Mesenchymal stem cell (in vitro differentiated cells and primary cell): Measurements from ENCODE around the gene SLC24A3.

Experiments used
- DNase-seq: peaks from one replicate; pipeline ENCODE4 v3.0.0-alpha.2; 2013
- H2AFZ ChIP-seq: one replicate; pipeline ENCODE4 v1.6.1; 2013; ENCODE audit warnings: low read depth, mild to moderate bottlenecking, control low read depth, inconsistent platforms, low read length, moderate library complexity
- H2AK5ac ChIP-seq: 2 replicates; pipeline ENCODE4 v1.6.1; 2013; ENCODE audit warnings: low read length, moderate library complexity, mild to moderate bottlenecking, inconsistent platforms; ENCODE audit not compliant: severe bottlenecking
- H2BK120ac ChIP-seq: one replicate; pipeline ENCODE4 v1.6.1; 2013; ENCODE audit warnings: low read depth, mild to moderate bottlenecking, inconsistent platforms, low read length, moderate library complexity
- H2BK12ac ChIP-seq, 2 experiments: one replicate each; pipeline ENCODE4 v1.6.1; 2013; ENCODE audit warnings: inconsistent platforms in 2 of 2, low read length in 2 of 2, mild to moderate bottlenecking in 2 of 2, moderate library complexity in 2 of 2, control low read depth in 1 of 2
- H2BK15ac ChIP-seq: one replicate; pipeline ENCODE4 v1.6.1; 2013; ENCODE audit warnings: mild to moderate bottlenecking, low read depth, inconsistent platforms; ENCODE audit not compliant: poor library complexity, severe bottlenecking
- H2BK5ac ChIP-seq: 2 replicates; pipeline ENCODE4 v1.6.1; 2013; ENCODE audit warnings: low read depth, mild to moderate bottlenecking, low read length, control low read depth, inconsistent platforms; ENCODE audit not compliant: poor library complexity, severe bottlenecking
- H3K14ac ChIP-seq, 2 experiments: one replicate each; pipeline ENCODE4 v1.6.1; 2013; ENCODE audit warnings: inconsistent platforms in 2 of 2, low read length in 2 of 2, control low read depth in 1 of 2, mild to moderate bottlenecking in 1 of 2, moderate library complexity in 1 of 2
- H3K18ac ChIP-seq, 2 experiments: one replicate each; pipeline ENCODE4 v1.6.1; 2013; ENCODE audit warnings: inconsistent platforms in 2 of 2, low read length in 2 of 2, control low read depth in 1 of 2, low read depth in 1 of 2, mild to moderate bottlenecking in 1 of 2
- H3K23ac ChIP-seq, 2 experiments: one replicate each; pipeline ENCODE4 v1.6.1; 2013; ENCODE audit warnings: inconsistent platforms in 2 of 2, low read length in 2 of 2, mild to moderate bottlenecking in 2 of 2, moderate library complexity in 2 of 2, control low read depth in 1 of 2
- H3K27ac ChIP-seq: 2 replicates; pipeline ENCODE4 v1.5.1; 2013; ENCODE audit warnings: mild to moderate bottlenecking, moderate library complexity, low read length, control low read depth, inconsistent platforms; ENCODE audit not compliant: poor library complexity, severe bottlenecking
- H3K27me3 ChIP-seq, 2 experiments: 2 replicates each; pipeline versions ENCODE4 v1.6.1 to v1.7.0; 2013; ENCODE audit warnings: low read length in 2 of 2, mild to moderate bottlenecking in 2 of 2, moderate library complexity in 2 of 2, control low read depth in 1 of 2, inconsistent platforms in 1 of 2; ENCODE audit not compliant: control insufficient read depth in 1 of 2, insufficient read depth in 1 of 2
- H3K36me3 ChIP-seq, 2 experiments: 2 replicates each; pipeline versions ENCODE4 v1.6.1 to v1.7.0; 2013; ENCODE audit warnings: low read length in 2 of 2, control low read depth in 1 of 2, inconsistent platforms in 1 of 2, low read depth in 1 of 2, mild to moderate bottlenecking in 1 of 2; ENCODE audit not compliant: insufficient read depth in 2 of 2, control insufficient read depth in 1 of 2
- H3K4ac ChIP-seq, 2 experiments: one replicate each; pipeline ENCODE4 v1.6.1; 2013; ENCODE audit warnings: inconsistent platforms in 2 of 2, low read length in 2 of 2, mild to moderate bottlenecking in 2 of 2, moderate library complexity in 2 of 2, control low read depth in 1 of 2, low read depth in 1 of 2
- H3K4me1 ChIP-seq: 2 replicates; pipeline ENCODE4 v1.6.1; 2013; ENCODE audit warnings: low read depth, low read length, control low read depth; ENCODE audit not compliant: control insufficient read depth, insufficient read depth
- H3K4me2 ChIP-seq: 2 replicates; pipeline ENCODE4 v1.6.1; 2013; ENCODE audit warnings: low read length, mild to moderate bottlenecking, inconsistent platforms; ENCODE audit not compliant: poor library complexity, severe bottlenecking
- H3K4me3 ChIP-seq, 2 experiments: 2 replicates each; pipeline versions ENCODE4 v1.5.1 to v1.7.0; 2013; ENCODE audit warnings: low read length in 2 of 2, mild to moderate bottlenecking in 2 of 2, control low read depth in 1 of 2, low read depth in 1 of 2; ENCODE audit not compliant: insufficient read depth in 1 of 2
- H3K79me1 ChIP-seq: replicated peaks from 2 replicates; pipeline ENCODE4 v1.6.1; 2013; ENCODE audit warnings: mild to moderate bottlenecking, control low read depth, low read length, inconsistent platforms; ENCODE audit not compliant: poor library complexity, severe bottlenecking
- H3K9ac ChIP-seq: 2 replicates; pipeline ENCODE4 v1.7.0; 2013; ENCODE audit warnings: mild to moderate bottlenecking, low read length, moderate library complexity
- H3K9me3 ChIP-seq: 2 replicates; pipeline ENCODE4 v1.7.0; 2013; ENCODE audit warnings: mild to moderate bottlenecking, low read length; ENCODE audit not compliant: control insufficient read depth
- H4K8ac ChIP-seq: one replicate; pipeline ENCODE4 v1.6.1; 2013; ENCODE audit warnings: inconsistent platforms, mild to moderate bottlenecking, low read length, moderate library complexity
- H4K91ac ChIP-seq: one replicate; pipeline ENCODE4 v1.6.1; 2013; ENCODE audit warnings: mild to moderate bottlenecking, low read length, inconsistent platforms
- WGBS: methylation state at CpG from one replicate; pipeline ENCODE4 v1.1.7; 2013; ENCODE audit warnings: mixed read lengths; 5-methylcytosine and 5-hydroxymethylcytosine counted together

Gene SLC24A3

DNA sequence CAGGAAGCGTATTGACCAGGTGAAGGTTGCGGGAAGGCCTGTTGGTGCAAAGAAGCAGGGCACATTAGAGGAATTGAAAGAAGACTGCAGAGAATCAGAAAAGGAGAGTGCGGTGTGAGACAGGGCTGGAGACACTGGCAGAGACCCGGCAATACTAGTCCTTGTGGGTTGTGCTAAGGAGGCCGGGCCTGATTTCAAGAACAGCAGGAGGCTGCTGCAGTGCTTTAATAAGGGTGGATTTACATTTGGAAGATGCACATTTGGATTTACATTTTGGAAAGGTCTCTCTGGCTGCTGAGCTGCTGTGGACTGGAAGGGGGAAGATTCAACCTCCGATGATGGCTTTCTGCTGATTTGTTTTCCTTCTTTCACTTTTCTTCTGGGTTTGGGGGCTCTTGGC, 167.8 kb downstream of the SLC24A3 start:
- H2BK15ac ChIP-seq: no peak overlapping the region
- H4K8ac ChIP-seq: no peak overlapping the region
- H3K18ac ChIP-seq: no peak overlapping the region

DNA sequence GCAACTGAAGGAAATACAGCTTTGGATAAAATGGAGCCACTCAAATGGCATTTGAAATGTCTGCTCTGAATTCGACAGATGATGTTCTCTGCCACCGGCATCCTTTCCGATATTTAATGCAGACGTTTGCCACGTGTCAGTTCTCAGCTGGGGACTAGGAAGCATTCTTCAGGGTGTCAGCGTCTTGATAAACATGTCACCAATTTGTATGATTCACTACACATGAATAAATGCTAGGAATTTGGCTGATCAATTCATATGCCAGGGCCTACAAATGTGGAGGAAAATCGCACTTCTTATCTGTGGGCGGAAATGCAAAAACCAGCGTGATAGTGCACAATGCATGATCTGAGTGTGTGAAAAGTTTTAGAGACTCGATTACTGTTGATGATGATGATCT, 169.5 kb downstream of the SLC24A3 start:
- Histone ChIP-seq H3K9me3 (no peaks in the 10 kb centered on the region), H3K14ac (no peak overlapping the region), H3K79me1 (no peaks in the 10 kb centered on the region), H2BK12ac (no peak overlapping the region), H4K8ac (no peak overlapping the region), H3K27me3 (peaks cover 0 to 10% of the 10 kb centered on the region in 2 experiments), H3K18ac (no peak overlapping the region), H3K23ac (no peak overlapping the region), H3K4me1 (no peaks in the 10 kb centered on the region), H2BK15ac (no peak overlapping the region), H2BK5ac (no peak overlapping the region), H2BK120ac (no peak overlapping the region), H3K9ac (no peak overlapping the region), H3K4ac (no peak overlapping the region), H3K4me3 (no peak overlapping the region), H3K36me3 (no peaks in the 10 kb centered on the region), H3K27ac (no peak overlapping the region), H2AFZ (no peak overlapping the region), H3K4me2 (no peak overlapping the region), H4K91ac (no peak overlapping the region), H2AK5ac (no peak overlapping the region)
- DNase-seq: no peak
- 79% methylated on average over 10 of the region's 10 CpGs for WGBS

More for the DNA sequence above, 167.8 kb downstream of the SLC24A3 start:
- Histone ChIP-seq H3K14ac (no peak overlapping the region), H2BK12ac (no peak overlapping the region), H3K27me3 (peaks cover 0 to 13% of the 10 kb centered on the region in 2 experiments), H2AK5ac (no peak overlapping the region), H4K91ac (no peak overlapping the region), H3K27ac (no peak overlapping the region), H2AFZ (no peak overlapping the region), H3K79me1 (no peaks in the 10 kb centered on the region), H3K36me3 (no peaks in the 10 kb centered on the region), H3K4me3 (no peak overlapping the region), H2BK5ac (no peak overlapping the region), H3K4ac (no peak overlapping the region), H3K4me1 (no peaks in the 10 kb centered on the region), H3K9me3 (no peaks in the 10 kb centered on the region), H3K4me2 (no peak overlapping the region), H2BK120ac (no peak overlapping the region), H3K23ac (no peak overlapping the region), H3K9ac (no peak overlapping the region)
- no peak for DNase-seq
- 83% methylated on average over 6 of the region's 6 CpGs for WGBS

GRCh38 chr20:19382386-19383340, 170.2 kb downstream of the SLC24A3 start:
- H3K23ac ChIP-seq: no peak overlapping the region
- WGBS: 54% methylated on average over 7 of the region's 9 CpGs
- no peaks in the 10 kb centered on the region for H3K79me1 ChIP-seq
- no peak overlapping the region for H2BK12ac ChIP-seq
- H4K91ac ChIP-seq: no peak overlapping the region
- no peak overlapping the region for H3K27ac ChIP-seq
- H2BK5ac ChIP-seq: no peak overlapping the region
- no peak overlapping the region for H3K18ac ChIP-seq
- no peak overlapping the region for H2AK5ac ChIP-seq
- no peak overlapping the region for H2BK120ac ChIP-seq
- no peak overlapping the region for H3K4me3 ChIP-seq
- H3K4ac ChIP-seq: no peak overlapping the region
- peaks cover 0 to 3% of the 10 kb centered on the region in 2 experiments for H3K27me3 ChIP-seq
- no peak overlapping the region for H2BK15ac ChIP-seq
- no peak overlapping the region for H3K4me2 ChIP-seq
- no peaks in the 10 kb centered on the region for H3K9me3 ChIP-seq
- no peak overlapping the region for H2AFZ ChIP-seq
- H4K8ac ChIP-seq: no peak overlapping the region
- H3K9ac ChIP-seq: no peak overlapping the region
- no peaks in the 10 kb centered on the region for H3K36me3 ChIP-seq
- H3K4me1 ChIP-seq: no peaks in the 10 kb centered on the region
- H3K14ac ChIP-seq: no peak overlapping the region
- DNase-seq: no peak

DNA sequence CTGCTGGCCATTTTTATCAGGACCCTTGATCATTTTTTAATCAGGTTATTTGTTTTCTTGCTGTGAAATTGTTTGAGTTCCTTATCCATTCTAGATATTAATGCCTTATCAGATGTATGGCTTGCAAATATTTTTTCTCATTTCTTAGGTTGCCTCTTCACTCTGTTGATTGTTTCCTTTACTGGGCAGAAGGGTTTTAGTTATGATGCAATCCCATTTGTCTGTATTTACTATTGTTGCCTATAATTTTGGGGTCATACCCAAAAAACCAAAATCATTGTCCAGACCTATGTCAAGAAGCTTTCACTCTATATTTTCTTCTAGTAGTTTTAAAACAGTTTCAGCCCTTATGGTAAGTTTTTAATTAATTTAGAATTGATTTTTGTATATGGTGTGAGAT, 172.5 kb downstream of the SLC24A3 start:
- Histone ChIP-seq H3K4me2 (no peak overlapping the region), H2BK120ac (no peak overlapping the region), H3K27ac (no peak overlapping the region), H2BK15ac (no peak overlapping the region), H3K4ac (no peak overlapping the region), H3K18ac (no peak overlapping the region), H2AK5ac (no peak overlapping the region), H4K91ac (no peak overlapping the region), H4K8ac (no peak overlapping the region), H3K4me3 (no peak overlapping the region), H3K23ac (no peak overlapping the region), H3K14ac (no peak overlapping the region), H2BK12ac (no peak overlapping the region), H3K4me1 (no peaks in the 10 kb centered on the region), H3K9ac (no peak overlapping the region), H3K79me1 (no peaks in the 10 kb centered on the region), H2BK5ac (no peak overlapping the region), H3K36me3 (no peaks in the 10 kb centered on the region), H3K27me3 (no peaks in the 10 kb centered on the region), H2AFZ (no peak overlapping the region), H3K9me3 (no peaks in the 10 kb centered on the region)
- DNase-seq: no peak
